K562 (cell line): ENCODE measurements around the gene SLC6A16. TPM values are rescaled to one million over a fixed set of nuclear protein-coding genes. Genes with fewer than 3 reads are reported as not detected.
A peak's percentile ranks its signal among the peaks of the same experiment; 100 is the strongest.

Experiments used
- CREB3 ChIP-seq: fragments of 450-650 bp; conservative IDR thresholded peaks from 2 replicates; pipeline ENCODE4 v1.6.1; 2016; ENCODE audit warnings: missing genetic modification characterization, low read depth, mild to moderate bottlenecking, missing compliant biosample characterization, moderate library complexity
- ETV1 ChIP-seq: fragments of 450-650 bp; conservative IDR thresholded peaks from 2 replicates; pipeline ENCODE4 v1.6.1; 2016; ENCODE audit warnings: missing genetic modification characterization, control low read depth, low read depth, missing compliant biosample characterization
- HDAC2 ChIP-seq: fragments of 450-650 bp; IDR thresholded peaks from 2 replicates; pipeline ENCODE4 v1.6.1; 2016; ENCODE audit warnings: mild to moderate bottlenecking
- KDM4B ChIP-seq, 2 experiments: fragments of 450-650 bp in 1 of 2; sonication (generic) in 1 of 2; IDR thresholded peaks; 2 replicates each; pipeline ENCODE4 v1.6.1; 2016 to 2017; ENCODE audit warnings: borderline replicate concordance in 2 of 2, antibody characterized with exemption in 1 of 2, low read depth in 1 of 2, mild to moderate bottlenecking in 1 of 2
- SETDB1 ChIP-seq: IDR thresholded peaks from one replicate; pipeline ENCODE4 v1.6.1; 2012; ENCODE audit warnings: low read length, control low read depth, inconsistent platforms
- STAT5B ChIP-seq: fragments of 250-450 bp; sonication (Bioruptor Pico); IDR thresholded peaks from 2 replicates; pipeline ENCODE4 v1.8.0; 2021; ENCODE audit warnings: mild to moderate bottlenecking, inconsistent platforms
- ZNF124 ChIP-seq: sonication (generic); formaldehyde crosslinking; IDR thresholded peaks from 2 replicates; pipeline ENCODE4 v1.8.1; 2022; ENCODE audit warnings: missing genetic modification reagents
- ZNF140 ChIP-seq: fragments of 250-450 bp; sonication (Bioruptor Pico); IDR thresholded peaks from 2 replicates; pipeline ENCODE4 v1.8.0; 2021; ENCODE audit warnings: moderate library complexity, mild to moderate bottlenecking, inconsistent platforms
- polyA plus RNA-seq, 8 experiments: library from polyadenylated mRNA; depleted of rRNA in 4 of 8; stranded (reverse) in 5 of 8; unstranded in 3 of 8; fragments of >200 nt; fragmentation: Nextera tagmentation in 2 of 8; fragmentation: Illumina TruSeq in 1 of 8; extraction: Ambion mirVana in 2 of 8; extraction: Trizol in 1 of 8; gene quantifications; 2 replicates each; pipeline versions ENCODE4 v1.2.1 to v1.2.3, GENCODE V29; 2011 to 2014; ENCODE audit warnings: inconsistent platforms in 1 of 8, missing spikeins in 1 of 8
- total RNA-seq, 7 experiments: library from RNA; depleted of rRNA in 6 of 7; stranded (reverse); fragments of >200 nt in 6 of 7; fragmentation: Illumina TruSeq in 2 of 7; extraction: Trizol in 2 of 7; gene quantifications; 2 replicates each; pipeline versions ENCODE4 v1.2.1 to v1.2.3, GENCODE V29; 2011 to 2021; ENCODE audit warnings: low replicate concordance in 1 of 7
- TF ChIP-seq, protein P1 (sequence below), 2 experiments: fragments of 450-650 bp in 1 of 2; sonication (generic) in 1 of 2; formaldehyde crosslinking in 1 of 2; IDR thresholded peaks; 2 replicates each; pipeline versions ENCODE4 v1.7.1 to v1.9.0; 2016 to 2022; ENCODE audit warnings: inconsistent platforms in 1 of 2, mild to moderate bottlenecking in 1 of 2, missing genetic modification reagents in 1 of 2
- TF ChIP-seq, protein P2 (sequence below): fragments of 450-650 bp; formaldehyde crosslinking; IDR thresholded peaks from 2 replicates; pipeline ENCODE4 v1.4.0; 2022; ENCODE audit warnings: missing genetic modification characterization
- TF ChIP-seq, protein P3 (sequence below): fragments of 250-450 bp; sonication (Bioruptor Pico); IDR thresholded peaks from 2 replicates; pipeline ENCODE4 v1.4.0; 2020; ENCODE audit warnings: mild to moderate bottlenecking, moderate library complexity

Gene SLC6A16
- total and polyA plus RNA-seq, 9 of the 15 experiments (the other 6 are each of a cell fraction or from before 2014, with no cell fraction given), result 0.05 to 0.95 (median 0.36) TPM

GRCh38 chr19:49363268-49364082, 38.5 kb upstream of the SLC6A16 start, which contains the start of gene DKKL1 (continued):
- TF ChIP-seq, protein P1, sequence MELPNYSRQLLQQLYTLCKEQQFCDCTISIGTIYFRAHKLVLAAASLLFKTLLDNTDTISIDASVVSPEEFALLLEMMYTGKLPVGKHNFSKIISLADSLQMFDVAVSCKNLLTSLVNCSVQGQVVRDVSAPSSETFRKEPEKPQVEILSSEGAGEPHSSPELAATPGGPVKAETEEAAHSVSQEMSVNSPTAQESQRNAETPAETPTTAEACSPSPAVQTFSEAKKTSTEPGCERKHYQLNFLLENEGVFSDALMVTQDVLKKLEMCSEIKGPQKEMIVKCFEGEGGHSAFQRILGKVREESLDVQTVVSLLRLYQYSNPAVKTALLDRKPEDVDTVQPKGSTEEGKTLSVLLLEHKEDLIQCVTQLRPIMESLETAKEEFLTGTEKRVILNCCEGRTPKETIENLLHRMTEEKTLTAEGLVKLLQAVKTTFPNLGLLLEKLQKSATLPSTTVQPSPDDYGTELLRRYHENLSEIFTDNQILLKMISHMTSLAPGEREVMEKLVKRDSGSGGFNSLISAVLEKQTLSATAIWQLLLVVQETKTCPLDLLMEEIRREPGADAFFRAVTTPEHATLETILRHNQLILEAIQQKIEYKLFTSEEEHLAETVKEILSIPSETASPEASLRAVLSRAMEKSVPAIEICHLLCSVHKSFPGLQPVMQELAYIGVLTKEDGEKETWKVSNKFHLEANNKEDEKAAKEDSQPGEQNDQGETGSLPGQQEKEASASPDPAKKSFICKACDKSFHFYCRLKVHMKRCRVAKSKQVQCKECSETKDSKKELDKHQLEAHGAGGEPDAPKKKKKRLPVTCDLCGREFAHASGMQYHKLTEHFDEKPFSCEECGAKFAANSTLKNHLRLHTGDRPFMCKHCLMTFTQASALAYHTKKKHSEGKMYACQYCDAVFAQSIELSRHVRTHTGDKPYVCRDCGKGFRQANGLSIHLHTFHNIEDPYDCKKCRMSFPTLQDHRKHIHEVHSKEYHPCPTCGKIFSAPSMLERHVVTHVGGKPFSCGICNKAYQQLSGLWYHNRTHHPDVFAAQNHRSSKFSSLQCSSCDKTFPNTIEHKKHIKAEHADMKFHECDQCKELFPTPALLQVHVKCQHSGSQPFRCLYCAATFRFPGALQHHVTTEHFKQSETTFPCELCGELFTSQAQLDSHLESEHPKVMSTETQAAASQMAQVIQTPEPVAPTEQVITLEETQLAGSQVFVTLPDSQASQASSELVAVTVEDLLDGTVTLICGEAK (IDR thresholded peaks at IDR 0.05), result no peak
- TF ChIP-seq, protein P1 (CRISPR knock-in tag; IDR thresholded peaks at IDR 0.05), result no peak
- TF ChIP-seq ETV1 (tag) (no peak), STAT5B (no peak), KDM4B (IDR thresholded peaks at IDR 0.05; ENCODE audit: borderline replicate concordance in 2 of 2, low read depth in 1 of 2) (no peak), HDAC2 (peak; percentile 10; the same call in 1 of the 2 replicates), SETDB1 (peak; percentile 83), ZNF140 (CRISPR knock-in tag) (no peak), CREB3 (tag) (no peak), ZNF124 (CRISPR knock-in tag) (no peak)
- TF ChIP-seq, protein P2, sequence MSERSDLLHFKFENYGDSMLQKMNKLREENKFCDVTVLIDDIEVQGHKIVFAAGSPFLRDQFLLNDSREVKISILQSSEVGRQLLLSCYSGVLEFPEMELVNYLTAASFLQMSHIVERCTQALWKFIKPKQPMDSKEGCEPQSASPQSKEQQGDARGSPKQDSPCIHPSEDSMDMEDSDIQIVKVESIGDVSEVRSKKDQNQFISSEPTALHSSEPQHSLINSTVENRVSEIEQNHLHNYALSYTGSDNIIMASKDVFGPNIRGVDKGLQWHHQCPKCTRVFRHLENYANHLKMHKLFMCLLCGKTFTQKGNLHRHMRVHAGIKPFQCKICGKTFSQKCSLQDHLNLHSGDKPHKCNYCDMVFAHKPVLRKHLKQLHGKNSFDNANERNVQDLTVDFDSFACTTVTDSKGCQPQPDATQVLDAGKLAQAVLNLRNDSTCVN (CRISPR knock-in tag), result no peak
- TF ChIP-seq, protein P3, sequence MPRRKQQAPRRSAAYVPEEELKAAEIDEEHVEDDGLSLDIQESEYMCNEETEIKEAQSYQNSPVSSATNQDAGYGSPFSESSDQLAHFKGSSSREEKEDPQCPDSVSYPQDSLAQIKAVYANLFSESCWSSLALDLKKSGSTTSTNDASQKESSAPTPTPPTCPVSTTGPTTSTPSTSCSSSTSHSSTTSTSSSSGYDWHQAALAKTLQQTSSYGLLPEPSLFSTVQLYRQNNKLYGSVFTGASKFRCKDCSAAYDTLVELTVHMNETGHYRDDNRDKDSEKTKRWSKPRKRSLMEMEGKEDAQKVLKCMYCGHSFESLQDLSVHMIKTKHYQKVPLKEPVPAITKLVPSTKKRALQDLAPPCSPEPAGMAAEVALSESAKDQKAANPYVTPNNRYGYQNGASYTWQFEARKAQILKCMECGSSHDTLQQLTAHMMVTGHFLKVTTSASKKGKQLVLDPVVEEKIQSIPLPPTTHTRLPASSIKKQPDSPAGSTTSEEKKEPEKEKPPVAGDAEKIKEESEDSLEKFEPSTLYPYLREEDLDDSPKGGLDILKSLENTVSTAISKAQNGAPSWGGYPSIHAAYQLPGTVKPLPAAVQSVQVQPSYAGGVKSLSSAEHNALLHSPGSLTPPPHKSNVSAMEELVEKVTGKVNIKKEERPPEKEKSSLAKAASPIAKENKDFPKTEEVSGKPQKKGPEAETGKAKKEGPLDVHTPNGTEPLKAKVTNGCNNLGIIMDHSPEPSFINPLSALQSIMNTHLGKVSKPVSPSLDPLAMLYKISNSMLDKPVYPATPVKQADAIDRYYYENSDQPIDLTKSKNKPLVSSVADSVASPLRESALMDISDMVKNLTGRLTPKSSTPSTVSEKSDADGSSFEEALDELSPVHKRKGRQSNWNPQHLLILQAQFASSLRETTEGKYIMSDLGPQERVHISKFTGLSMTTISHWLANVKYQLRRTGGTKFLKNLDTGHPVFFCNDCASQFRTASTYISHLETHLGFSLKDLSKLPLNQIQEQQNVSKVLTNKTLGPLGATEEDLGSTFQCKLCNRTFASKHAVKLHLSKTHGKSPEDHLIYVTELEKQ, result no peak
